ENCODE data around the gene OSBPL5.

DNA sequence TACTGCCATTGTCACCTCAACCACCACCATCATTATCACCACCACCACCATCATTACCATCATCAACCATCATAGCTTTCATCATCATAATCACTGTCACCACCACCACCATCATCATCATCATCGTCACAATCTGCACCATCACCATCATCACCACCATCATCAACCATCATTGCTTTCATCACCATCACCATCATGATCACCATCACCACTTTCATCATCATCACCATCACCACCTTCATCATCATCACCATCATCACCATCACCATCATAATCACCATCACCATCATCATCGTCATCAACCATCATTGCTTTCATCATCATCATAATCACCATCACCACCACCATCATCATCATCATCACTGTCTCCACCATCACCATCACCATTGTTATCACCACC lies 8.7 kb upstream of the OSBPL5 start:
- TF ChIP-seq, protein P1, sequence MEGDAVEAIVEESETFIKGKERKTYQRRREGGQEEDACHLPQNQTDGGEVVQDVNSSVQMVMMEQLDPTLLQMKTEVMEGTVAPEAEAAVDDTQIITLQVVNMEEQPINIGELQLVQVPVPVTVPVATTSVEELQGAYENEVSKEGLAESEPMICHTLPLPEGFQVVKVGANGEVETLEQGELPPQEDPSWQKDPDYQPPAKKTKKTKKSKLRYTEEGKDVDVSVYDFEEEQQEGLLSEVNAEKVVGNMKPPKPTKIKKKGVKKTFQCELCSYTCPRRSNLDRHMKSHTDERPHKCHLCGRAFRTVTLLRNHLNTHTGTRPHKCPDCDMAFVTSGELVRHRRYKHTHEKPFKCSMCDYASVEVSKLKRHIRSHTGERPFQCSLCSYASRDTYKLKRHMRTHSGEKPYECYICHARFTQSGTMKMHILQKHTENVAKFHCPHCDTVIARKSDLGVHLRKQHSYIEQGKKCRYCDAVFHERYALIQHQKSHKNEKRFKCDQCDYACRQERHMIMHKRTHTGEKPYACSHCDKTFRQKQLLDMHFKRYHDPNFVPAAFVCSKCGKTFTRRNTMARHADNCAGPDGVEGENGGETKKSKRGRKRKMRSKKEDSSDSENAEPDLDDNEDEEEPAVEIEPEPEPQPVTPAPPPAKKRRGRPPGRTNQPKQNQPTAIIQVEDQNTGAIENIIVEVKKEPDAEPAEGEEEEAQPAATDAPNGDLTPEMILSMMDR (IDR thresholded peaks at IDR 0.05): no peak
- TF ChIP-seq POLR2A (IDR thresholded peaks at IDR 0.05): no peak

Data from uterus (tissue), 2 donors.